ENCODE data around the gene FZD8.
A peak's percentile ranks its signal among the peaks of the same experiment; 100 is the strongest.

Gene FZD8

GRCh38 chr10:35641676-35642034, 441 bp downstream of the FZD8 start:
- H3K27ac ChIP-seq (ENCODE audit: insufficient read depth, low read length, poor library complexity, severe bottlenecking), result no peak overlapping the region
- H3K4me1 ChIP-seq (ENCODE audit: control insufficient read depth, insufficient read depth, low read length, poor library complexity, severe bottlenecking), result peaks cover 18% of the 10 kb centered on the region
- no peaks in the 10 kb centered on the region for H3K9me3 ChIP-seq (ENCODE audit: control insufficient read depth, low read length)
- H3K4me3 ChIP-seq (ENCODE audit: insufficient read depth, low read depth, low read length, poor library complexity, severe bottlenecking), result peak overlapping the region; percentile 83
- no peaks in the 10 kb centered on the region for H3K27me3 ChIP-seq (replicated peaks; ENCODE audit: control insufficient read depth, insufficient read depth, low read length, poor library complexity, severe bottlenecking)
- no peaks in the 10 kb centered on the region for H3K36me3 ChIP-seq (ENCODE audit: control insufficient read depth, insufficient read depth, low read length)
- DNase-seq, result no peak

GRCh38 chr10:35640951-35641675, 983 bp downstream of the FZD8 start:
- no peak overlapping the region for H3K27ac ChIP-seq (ENCODE audit: insufficient read depth, low read length, poor library complexity, severe bottlenecking)
- H3K36me3 ChIP-seq (ENCODE audit: control insufficient read depth, insufficient read depth, low read length), result no peaks in the 10 kb centered on the region
- peak in 2 of 3 donors; percentile 15 to 23 for DNase-seq
- H3K4me3 ChIP-seq (ENCODE audit: insufficient read depth, low read depth, low read length, poor library complexity, severe bottlenecking), result peak overlapping the region; percentile 83
- H3K4me1 ChIP-seq (ENCODE audit: control insufficient read depth, insufficient read depth, low read length, poor library complexity, severe bottlenecking), result peaks cover 18% of the 10 kb centered on the region
- H3K27me3 ChIP-seq (replicated peaks; ENCODE audit: control insufficient read depth, insufficient read depth, low read length, poor library complexity, severe bottlenecking), result no peaks in the 10 kb centered on the region
- H3K9me3 ChIP-seq (ENCODE audit: control insufficient read depth, low read length), result no peaks in the 10 kb centered on the region

- Histone ChIP-seq H3K27me3 (replicated peaks; ENCODE audit: control insufficient read depth, insufficient read depth, low read length, poor library complexity, severe bottlenecking) (no peaks in the 10 kb centered on the region), H3K27ac (ENCODE audit: insufficient read depth, low read length, poor library complexity, severe bottlenecking) (no peak overlapping the region), H3K9me3 (ENCODE audit: control insufficient read depth, low read length) (no peaks in the 10 kb centered on the region), H3K36me3 (ENCODE audit: control insufficient read depth, insufficient read depth, low read length) (no peaks in the 10 kb centered on the region), H3K4me3 (ENCODE audit: insufficient read depth, low read depth, low read length, poor library complexity, severe bottlenecking) (peak overlapping the region; percentile 30), H3K4me1 (ENCODE audit: control insufficient read depth, insufficient read depth, low read length, poor library complexity, severe bottlenecking) (peaks cover 18% of the 10 kb centered on the region)
- peak in 1 of 3 donors; percentile 1 for DNase-seq
These were observed 1.6 kb downstream of the FZD8 start for GRCh38 chr10:35640474-35640873.

- no peak for DNase-seq
- Histone ChIP-seq H3K4me1 (ENCODE audit: control insufficient read depth, insufficient read depth, low read length, poor library complexity, severe bottlenecking) (peaks cover 18% of the 10 kb centered on the region), H3K27ac (ENCODE audit: insufficient read depth, low read length, poor library complexity, severe bottlenecking) (no peak overlapping the region), H3K36me3 (ENCODE audit: control insufficient read depth, insufficient read depth, low read length) (no peaks in the 10 kb centered on the region), H3K9me3 (ENCODE audit: control insufficient read depth, low read length) (no peaks in the 10 kb centered on the region), H3K27me3 (replicated peaks; ENCODE audit: control insufficient read depth, insufficient read depth, low read length, poor library complexity, severe bottlenecking) (no peaks in the 10 kb centered on the region), H3K4me3 (ENCODE audit: insufficient read depth, low read depth, low read length, poor library complexity, severe bottlenecking) (peak overlapping the region; percentile 19)
These were observed 2.2 kb downstream of the FZD8 start for GRCh38 chr10:35639728-35640401.

GRCh38 chr10:35639021-35639727, 2.9 kb downstream of the FZD8 start:
- H3K4me3 ChIP-seq (ENCODE audit: insufficient read depth, low read depth, low read length, poor library complexity, severe bottlenecking), result no peak overlapping the region
- peaks cover 15% of the 10 kb centered on the region for H3K4me1 ChIP-seq (ENCODE audit: control insufficient read depth, insufficient read depth, low read length, poor library complexity, severe bottlenecking)
- no peak for DNase-seq
- H3K9me3 ChIP-seq (ENCODE audit: control insufficient read depth, low read length), result no peaks in the 10 kb centered on the region
- H3K27ac ChIP-seq (ENCODE audit: insufficient read depth, low read length, poor library complexity, severe bottlenecking), result no peak overlapping the region
- H3K27me3 ChIP-seq (replicated peaks; ENCODE audit: control insufficient read depth, insufficient read depth, low read length, poor library complexity, severe bottlenecking), result no peaks in the 10 kb centered on the region
- H3K36me3 ChIP-seq (ENCODE audit: control insufficient read depth, insufficient read depth, low read length), result no peaks in the 10 kb centered on the region

GRCh38 chr10:35638101-35638500, 4.0 kb downstream of the FZD8 start:
- H3K27ac ChIP-seq (ENCODE audit: insufficient read depth, low read length, poor library complexity, severe bottlenecking), result no peak overlapping the region
- H3K9me3 ChIP-seq (ENCODE audit: control insufficient read depth, low read length), result no peaks in the 10 kb centered on the region
- H3K4me3 ChIP-seq (ENCODE audit: insufficient read depth, low read depth, low read length, poor library complexity, severe bottlenecking), result no peak overlapping the region
- DNase-seq, result no peak
- no peaks in the 10 kb centered on the region for H3K27me3 ChIP-seq (replicated peaks; ENCODE audit: control insufficient read depth, insufficient read depth, low read length, poor library complexity, severe bottlenecking)
- H3K4me1 ChIP-seq (ENCODE audit: control insufficient read depth, insufficient read depth, low read length, poor library complexity, severe bottlenecking), result peaks cover 9% of the 10 kb centered on the region
- no peaks in the 10 kb centered on the region for H3K36me3 ChIP-seq (ENCODE audit: control insufficient read depth, insufficient read depth, low read length)

- no peaks in the 10 kb centered on the region for H3K9me3 ChIP-seq (ENCODE audit: control insufficient read depth, low read length)
- no peak overlapping the region for H3K4me3 ChIP-seq (ENCODE audit: insufficient read depth, low read depth, low read length, poor library complexity, severe bottlenecking)
- peaks cover 6% of the 10 kb centered on the region for H3K4me1 ChIP-seq (ENCODE audit: control insufficient read depth, insufficient read depth, low read length, poor library complexity, severe bottlenecking)
- H3K27me3 ChIP-seq (replicated peaks; ENCODE audit: control insufficient read depth, insufficient read depth, low read length, poor library complexity, severe bottlenecking), result no peaks in the 10 kb centered on the region
- no peak for DNase-seq
- H3K36me3 ChIP-seq (ENCODE audit: control insufficient read depth, insufficient read depth, low read length), result no peaks in the 10 kb centered on the region
- H3K27ac ChIP-seq (ENCODE audit: insufficient read depth, low read length, poor library complexity, severe bottlenecking), result no peak overlapping the region
These were observed 4.6 kb downstream of the FZD8 start for GRCh38 chr10:35637462-35637861.

GRCh38 chr10:35636956-35637355, 5.1 kb downstream of the FZD8 start:
- no peaks in the 10 kb centered on the region for H3K9me3 ChIP-seq (ENCODE audit: control insufficient read depth, low read length)
- no peak overlapping the region for H3K4me3 ChIP-seq (ENCODE audit: insufficient read depth, low read depth, low read length, poor library complexity, severe bottlenecking)
- H3K36me3 ChIP-seq (ENCODE audit: control insufficient read depth, insufficient read depth, low read length), result no peaks in the 10 kb centered on the region
- peaks cover 6% of the 10 kb centered on the region for H3K4me1 ChIP-seq (ENCODE audit: control insufficient read depth, insufficient read depth, low read length, poor library complexity, severe bottlenecking)
- no peak for DNase-seq
- H3K27me3 ChIP-seq (replicated peaks; ENCODE audit: control insufficient read depth, insufficient read depth, low read length, poor library complexity, severe bottlenecking), result no peaks in the 10 kb centered on the region
- H3K27ac ChIP-seq (ENCODE audit: insufficient read depth, low read length, poor library complexity, severe bottlenecking), result no peak overlapping the region

- peaks cover 6% of the 10 kb centered on the region for H3K4me1 ChIP-seq (ENCODE audit: control insufficient read depth, insufficient read depth, low read length, poor library complexity, severe bottlenecking)
- H3K36me3 ChIP-seq (ENCODE audit: control insufficient read depth, insufficient read depth, low read length), result no peaks in the 10 kb centered on the region
- DNase-seq, result peak in 1 of 3 donors; percentile 24
- no peaks in the 10 kb centered on the region for H3K9me3 ChIP-seq (ENCODE audit: control insufficient read depth, low read length)
- no peak overlapping the region for H3K4me3 ChIP-seq (ENCODE audit: insufficient read depth, low read depth, low read length, poor library complexity, severe bottlenecking)
- H3K27ac ChIP-seq (ENCODE audit: insufficient read depth, low read length, poor library complexity, severe bottlenecking), result no peak overlapping the region
- H3K27me3 ChIP-seq (replicated peaks; ENCODE audit: control insufficient read depth, insufficient read depth, low read length, poor library complexity, severe bottlenecking), result no peaks in the 10 kb centered on the region
These were observed 6.5 kb downstream of the FZD8 start for GRCh38 chr10:35635576-35635975.
